Sigmoid colon (tissue), 4 donors: Measurements from ENCODE around the gene KCNG1.

Experiments
- CTCF ChIP-seq, 4 experiments: fragments of 450-650 bp in 3 of 4; fragments of 200-600 bp in 1 of 4; IDR thresholded peaks; one replicate each; pipeline ENCODE4 v1.5.1; 2016 to 2019; ENCODE audit warnings: antibody characterized with exemption in 4 of 4, mild to moderate bottlenecking in 3 of 4, moderate library complexity in 2 of 4
- EP300 ChIP-seq, 4 donors: sonication (generic); formaldehyde crosslinking; IDR thresholded peaks; one replicate each; pipeline ENCODE4 v1.6.1; 2017; ENCODE audit warnings: antibody characterized with exemption in 4 of 4
- POLR2A ChIP-seq, 2 donors: fragments of 450-650 bp; IDR thresholded peaks; one replicate each; pipeline ENCODE4 v1.6.1; 2016; ENCODE audit warnings: antibody characterized with exemption in 2 of 2, mild to moderate bottlenecking in 2 of 2, moderate library complexity in 2 of 2
- POLR2AphosphoS5 ChIP-seq, 4 donors: sonication (generic); formaldehyde crosslinking; IDR thresholded peaks; one replicate each; pipeline ENCODE4 v1.6.1; 2017; ENCODE audit warnings: antibody characterized with exemption in 4 of 4

GRCh38 chr20:51042657-51043247 is 19.8 kb upstream of the KCNG1 start:
- TF ChIP-seq POLR2AphosphoS5 (IDR thresholded peaks at IDR 0.05) (no peak), CTCF (IDR thresholded peaks at IDR 0.05) (no peak), POLR2A (IDR thresholded peaks at IDR 0.05) (no peak), EP300 (IDR thresholded peaks at IDR 0.05) (no peak)
